ENCODE measurements around the gene PER3.

GRCh38 chr1:7743346-7743745 lies 40.7 kb upstream of the PER3 start:
- TF ChIP-seq CSRNP3 (CRISPR knock-in tag; IDR thresholded peaks at IDR 0.05) = no peak
- no peak for TF ChIP-seq CREB5 (CRISPR knock-in tag; IDR thresholded peaks at IDR 0.05; ENCODE audit: low read depth)
